HepG2 (cell line): Measurements from ENCODE around the gene API5. TPM values are rescaled to one million over a fixed set of nuclear protein-coding genes. Genes with fewer than 3 reads are reported as not detected.

ENCODE experiments used
- RBM39 ChIP-seq: fragments of 200-400 bp; formaldehyde crosslinking; IDR thresholded peaks from one replicate; pipeline ENCODE4 v1.6.1; 2018; ENCODE audit warnings: antibody characterized with exemption, mild to moderate bottlenecking, low read depth, low read length; ENCODE audit not compliant: poor library complexity, severe bottlenecking
- RELA ChIP-seq: sonication (generic); formaldehyde crosslinking; IDR thresholded peaks from 2 replicates; pipeline ENCODE4 v1.4.0; 2020; ENCODE audit warnings: missing genetic modification reagents
- TP53 ChIP-seq: sonication (generic); formaldehyde crosslinking; conservative IDR thresholded peaks from 2 replicates; pipeline ENCODE4 v1.4.0; 2020; ENCODE audit warnings: missing genetic modification reagents
- ZNF224 ChIP-seq: sonication (generic); formaldehyde crosslinking; IDR thresholded peaks from 2 replicates; pipeline ENCODE4 v1.5.0; 2020; ENCODE audit warnings: mild to moderate bottlenecking, missing genetic modification reagents
- polyA plus RNA-seq, 8 experiments: library from polyadenylated mRNA; depleted of rRNA in 3 of 8; stranded (reverse) in 7 of 8; unstranded in 1 of 8; fragments of >200 nt; fragmentation: Illumina TruSeq in 4 of 8; extraction: Trizol in 4 of 8; gene quantifications; 2 replicates each; pipeline versions ENCODE4 v1.2.1 to v1.2.3, GENCODE V29; 2011 to 2016; ENCODE audit warnings: low read depth in 4 of 8, missing spikeins in 1 of 8, mixed read lengths in 1 of 8; ENCODE audit not compliant: insufficient read depth in 1 of 8
- total RNA-seq, 5 experiments: library from RNA; depleted of rRNA; stranded (reverse); fragments of >200 nt; fragmentation: Illumina TruSeq; extraction: Trizol; gene quantifications; 2 replicates each; pipeline ENCODE4 v1.2.3, GENCODE V29; 2016; ENCODE audit warnings: low read depth in 1 of 5
- TF ChIP-seq, protein P1 (sequence below), 2 experiments: fragments of 450-650 bp in 1 of 2; sonication (generic) in 1 of 2; formaldehyde crosslinking in 1 of 2; IDR thresholded peaks; 2 replicates each; pipeline versions ENCODE4 v1.6.1 to v1.8.0; 2016 to 2022; ENCODE audit warnings: antibody characterized with exemption in 1 of 2, mild to moderate bottlenecking in 1 of 2, missing genetic modification reagents in 1 of 2
- TF ChIP-seq, protein P2 (sequence below): sonication (generic); formaldehyde crosslinking; IDR thresholded peaks from 2 replicates; pipeline ENCODE4 v1.8.0; 2022; ENCODE audit warnings: low read depth, missing genetic modification reagents
- TF ChIP-seq, protein P3 (sequence below): sonication (generic); formaldehyde crosslinking; IDR thresholded peaks from 2 replicates; pipeline ENCODE4 v1.8.0; 2022; ENCODE audit warnings: mild to moderate bottlenecking, missing genetic modification reagents; ENCODE audit not compliant: insufficient replicate concordance
- TF ChIP-seq, protein P4 (sequence below): IDR thresholded peaks from 2 replicates; pipeline ENCODE4 v1.6.1; 2018; ENCODE audit warnings: missing genetic modification reagents
- TF ChIP-seq, protein P5 (sequence below): sonication (generic); formaldehyde crosslinking; IDR thresholded peaks from 2 replicates; pipeline ENCODE4 v1.4.0; 2020; ENCODE audit warnings: missing genetic modification reagents

API5 gene
- total and polyA plus RNA-seq, 2 of the 13 experiments (the other 11 are each of a cell fraction or from before 2014, with no cell fraction given): 21.6 to 59.0 TPM

DNA sequence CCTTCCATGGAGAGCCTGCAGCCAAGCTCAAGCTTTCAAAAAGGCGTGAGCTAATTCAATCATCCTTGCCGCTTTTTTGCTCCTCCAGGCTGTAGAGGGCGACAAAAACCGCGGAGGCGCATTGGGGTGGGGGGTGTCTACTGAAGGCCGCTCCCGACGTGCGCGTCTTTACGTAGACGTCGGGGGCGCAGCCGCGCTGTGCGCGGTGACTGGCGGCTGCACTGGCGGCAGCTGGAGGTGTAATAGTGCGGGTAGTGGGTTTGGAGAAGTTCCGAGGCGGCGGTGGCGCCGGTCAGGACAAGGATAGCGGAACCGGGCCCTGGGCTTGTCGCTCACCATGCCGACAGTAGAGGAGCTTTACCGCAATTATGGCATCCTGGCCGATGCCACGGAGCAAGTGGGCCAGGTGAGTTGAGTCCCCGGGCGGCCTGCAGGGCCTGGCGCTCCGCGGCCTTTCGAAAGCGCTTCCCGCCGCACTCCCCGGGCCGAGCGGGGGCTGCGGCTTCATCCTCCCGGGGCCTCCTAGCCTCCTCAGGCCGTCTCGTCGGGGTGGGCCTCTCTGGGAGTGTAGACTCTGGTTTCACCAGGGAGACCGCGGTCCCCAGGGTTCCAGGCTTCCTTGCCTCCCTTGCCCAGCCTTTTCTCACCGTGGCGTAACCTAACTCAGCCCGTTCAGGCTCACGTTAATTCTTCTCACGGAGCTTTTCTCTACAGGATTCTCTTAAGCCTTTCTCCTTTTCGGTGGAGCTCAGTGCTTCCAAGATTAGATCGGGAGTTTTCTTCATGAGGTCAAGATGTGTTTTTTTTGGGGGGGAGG, at the start of gene API5 (continued):
- TF ChIP-seq, protein P1, sequence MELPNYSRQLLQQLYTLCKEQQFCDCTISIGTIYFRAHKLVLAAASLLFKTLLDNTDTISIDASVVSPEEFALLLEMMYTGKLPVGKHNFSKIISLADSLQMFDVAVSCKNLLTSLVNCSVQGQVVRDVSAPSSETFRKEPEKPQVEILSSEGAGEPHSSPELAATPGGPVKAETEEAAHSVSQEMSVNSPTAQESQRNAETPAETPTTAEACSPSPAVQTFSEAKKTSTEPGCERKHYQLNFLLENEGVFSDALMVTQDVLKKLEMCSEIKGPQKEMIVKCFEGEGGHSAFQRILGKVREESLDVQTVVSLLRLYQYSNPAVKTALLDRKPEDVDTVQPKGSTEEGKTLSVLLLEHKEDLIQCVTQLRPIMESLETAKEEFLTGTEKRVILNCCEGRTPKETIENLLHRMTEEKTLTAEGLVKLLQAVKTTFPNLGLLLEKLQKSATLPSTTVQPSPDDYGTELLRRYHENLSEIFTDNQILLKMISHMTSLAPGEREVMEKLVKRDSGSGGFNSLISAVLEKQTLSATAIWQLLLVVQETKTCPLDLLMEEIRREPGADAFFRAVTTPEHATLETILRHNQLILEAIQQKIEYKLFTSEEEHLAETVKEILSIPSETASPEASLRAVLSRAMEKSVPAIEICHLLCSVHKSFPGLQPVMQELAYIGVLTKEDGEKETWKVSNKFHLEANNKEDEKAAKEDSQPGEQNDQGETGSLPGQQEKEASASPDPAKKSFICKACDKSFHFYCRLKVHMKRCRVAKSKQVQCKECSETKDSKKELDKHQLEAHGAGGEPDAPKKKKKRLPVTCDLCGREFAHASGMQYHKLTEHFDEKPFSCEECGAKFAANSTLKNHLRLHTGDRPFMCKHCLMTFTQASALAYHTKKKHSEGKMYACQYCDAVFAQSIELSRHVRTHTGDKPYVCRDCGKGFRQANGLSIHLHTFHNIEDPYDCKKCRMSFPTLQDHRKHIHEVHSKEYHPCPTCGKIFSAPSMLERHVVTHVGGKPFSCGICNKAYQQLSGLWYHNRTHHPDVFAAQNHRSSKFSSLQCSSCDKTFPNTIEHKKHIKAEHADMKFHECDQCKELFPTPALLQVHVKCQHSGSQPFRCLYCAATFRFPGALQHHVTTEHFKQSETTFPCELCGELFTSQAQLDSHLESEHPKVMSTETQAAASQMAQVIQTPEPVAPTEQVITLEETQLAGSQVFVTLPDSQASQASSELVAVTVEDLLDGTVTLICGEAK (IDR thresholded peaks at IDR 0.05): no peak
- TF ChIP-seq, protein P1 (CRISPR knock-in tag; IDR thresholded peaks at IDR 0.05): peak; percentile 68
- TF ChIP-seq TP53 (CRISPR knock-in tag) (0 out of 2 replicates have a peak, but pooled peaks have one; percentile 63), ZNF224 (CRISPR knock-in tag) (no peak), RELA (CRISPR knock-in tag) (no peak), RBM39 (peak; percentile 74)
- TF ChIP-seq, protein P2, sequence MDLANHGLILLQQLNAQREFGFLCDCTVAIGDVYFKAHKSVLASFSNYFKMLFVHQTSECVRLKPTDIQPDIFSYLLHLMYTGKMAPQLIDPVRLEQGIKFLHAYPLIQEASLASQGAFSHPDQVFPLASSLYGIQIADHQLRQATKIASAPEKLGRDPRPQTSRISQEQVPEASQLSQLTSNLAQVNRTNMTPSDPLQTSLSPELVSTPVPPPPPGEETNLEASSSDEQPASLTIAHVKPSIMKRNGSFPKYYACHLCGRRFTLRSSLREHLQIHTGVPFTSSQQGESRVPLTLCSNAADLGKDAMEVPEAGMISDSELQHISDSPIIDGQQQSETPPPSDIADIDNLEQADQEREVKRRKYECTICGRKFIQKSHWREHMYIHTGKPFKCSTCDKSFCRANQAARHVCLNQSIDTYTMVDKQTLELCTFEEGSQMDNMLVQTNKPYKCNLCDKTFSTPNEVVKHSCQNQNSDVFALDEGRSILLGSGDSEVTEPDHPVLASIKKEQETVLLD (CRISPR knock-in tag): 0 out of 2 replicates have a peak, but pooled peaks have one; percentile 23
- TF ChIP-seq, protein P3, sequence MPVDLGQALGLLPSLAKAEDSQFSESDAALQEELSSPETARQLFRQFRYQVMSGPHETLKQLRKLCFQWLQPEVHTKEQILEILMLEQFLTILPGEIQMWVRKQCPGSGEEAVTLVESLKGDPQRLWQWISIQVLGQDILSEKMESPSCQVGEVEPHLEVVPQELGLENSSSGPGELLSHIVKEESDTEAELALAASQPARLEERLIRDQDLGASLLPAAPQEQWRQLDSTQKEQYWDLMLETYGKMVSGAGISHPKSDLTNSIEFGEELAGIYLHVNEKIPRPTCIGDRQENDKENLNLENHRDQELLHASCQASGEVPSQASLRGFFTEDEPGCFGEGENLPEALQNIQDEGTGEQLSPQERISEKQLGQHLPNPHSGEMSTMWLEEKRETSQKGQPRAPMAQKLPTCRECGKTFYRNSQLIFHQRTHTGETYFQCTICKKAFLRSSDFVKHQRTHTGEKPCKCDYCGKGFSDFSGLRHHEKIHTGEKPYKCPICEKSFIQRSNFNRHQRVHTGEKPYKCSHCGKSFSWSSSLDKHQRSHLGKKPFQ (CRISPR knock-in tag): peak; percentile 77
- TF ChIP-seq, protein P4, sequence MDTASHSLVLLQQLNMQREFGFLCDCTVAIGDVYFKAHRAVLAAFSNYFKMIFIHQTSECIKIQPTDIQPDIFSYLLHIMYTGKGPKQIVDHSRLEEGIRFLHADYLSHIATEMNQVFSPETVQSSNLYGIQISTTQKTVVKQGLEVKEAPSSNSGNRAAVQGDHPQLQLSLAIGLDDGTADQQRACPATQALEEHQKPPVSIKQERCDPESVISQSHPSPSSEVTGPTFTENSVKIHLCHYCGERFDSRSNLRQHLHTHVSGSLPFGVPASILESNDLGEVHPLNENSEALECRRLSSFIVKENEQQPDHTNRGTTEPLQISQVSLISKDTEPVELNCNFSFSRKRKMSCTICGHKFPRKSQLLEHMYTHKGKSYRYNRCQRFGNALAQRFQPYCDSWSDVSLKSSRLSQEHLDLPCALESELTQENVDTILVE (CRISPR knock-in tag): peak; percentile 57
- TF ChIP-seq, protein P5, sequence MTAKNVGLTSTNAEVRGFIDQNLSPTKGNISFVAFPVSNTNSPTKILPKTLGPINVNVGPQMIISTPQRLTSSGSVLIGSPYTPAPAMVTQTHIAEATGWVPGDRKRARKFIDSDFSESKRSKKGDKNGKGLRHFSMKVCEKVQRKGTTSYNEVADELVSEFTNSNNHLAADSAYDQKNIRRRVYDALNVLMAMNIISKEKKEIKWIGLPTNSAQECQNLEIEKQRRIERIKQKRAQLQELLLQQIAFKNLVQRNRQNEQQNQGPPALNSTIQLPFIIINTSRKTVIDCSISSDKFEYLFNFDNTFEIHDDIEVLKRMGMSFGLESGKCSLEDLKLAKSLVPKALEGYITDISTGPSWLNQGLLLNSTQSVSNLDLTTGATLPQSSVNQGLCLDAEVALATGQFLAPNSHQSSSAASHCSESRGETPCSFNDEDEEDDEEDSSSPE (CRISPR knock-in tag): peak; percentile 82
